GM21576 (cell line): ENCODE data around the gene TXNDC16.
"Not testable (repeated sequence)": the region's sequence is repeated elsewhere in the genome, so short reads cannot be mapped to it uniquely, and the experiment has no call there.

Experiments
- ATAC-seq: cut with Tn5 transposase; IDR thresholded peaks from one replicate; pipeline ENCODE4 v1.9.1; 2021; ENCODE audit warnings: mild to moderate bottlenecking, moderate library complexity; ENCODE audit not compliant: unreplicated experiment

TXNDC16 gene

DNA sequence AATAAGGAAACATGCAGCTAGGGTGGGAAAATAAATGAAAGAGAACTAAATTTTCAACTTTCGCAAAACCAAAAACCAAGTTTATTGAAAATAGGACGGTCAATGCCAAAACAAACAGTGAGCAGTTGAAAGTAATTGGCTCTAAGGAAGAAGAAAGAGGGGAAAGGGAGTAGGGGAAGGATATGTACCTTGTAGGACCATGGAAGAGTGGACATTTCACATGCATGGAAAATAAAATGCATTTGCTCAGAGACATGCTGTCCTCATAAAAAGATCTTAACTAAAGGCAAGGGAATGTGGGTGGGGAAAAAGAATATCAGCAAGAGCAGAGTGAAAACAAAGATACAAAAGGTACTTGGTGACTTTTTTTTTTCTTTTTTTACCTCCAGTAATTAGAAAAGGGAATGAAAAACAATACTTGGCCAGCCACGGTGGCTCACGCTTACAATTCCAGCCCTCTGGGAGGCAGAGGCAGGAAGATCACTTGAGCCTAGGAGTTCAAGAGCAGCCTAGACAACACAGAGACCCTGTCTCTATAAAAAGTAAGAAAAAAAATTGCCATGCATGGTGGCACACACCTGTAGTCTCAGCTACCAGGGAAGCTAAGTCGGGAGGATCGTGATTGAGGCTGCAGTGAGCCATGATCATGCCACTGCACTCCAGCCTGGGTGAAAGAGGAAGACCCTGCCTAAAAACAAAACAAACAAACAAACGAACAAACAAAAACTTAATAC is 6.6 kb downstream of the TXNDC16 start:
- ATAC-seq = no peak

DNA sequence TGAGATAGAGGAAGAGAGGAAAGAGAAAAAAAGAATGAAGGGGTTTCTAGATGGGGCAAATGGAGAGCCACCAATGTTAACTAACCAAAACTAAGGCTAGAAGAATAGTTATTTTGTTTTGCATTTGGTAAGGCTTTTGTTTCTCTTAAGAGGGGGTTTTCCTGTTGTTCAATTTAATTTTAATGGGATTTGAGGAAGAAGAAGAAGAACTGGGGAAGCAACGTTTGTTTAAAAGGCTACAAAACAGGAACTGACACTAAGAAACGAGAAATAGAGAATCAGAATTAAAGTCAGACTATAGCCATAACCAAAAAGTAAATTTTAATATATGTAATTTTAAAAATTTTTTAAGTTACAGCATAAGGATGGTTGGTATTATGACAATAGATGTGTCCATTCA is 13.7 kb downstream of the TXNDC16 start:
- ATAC-seq = no peak

DNA sequence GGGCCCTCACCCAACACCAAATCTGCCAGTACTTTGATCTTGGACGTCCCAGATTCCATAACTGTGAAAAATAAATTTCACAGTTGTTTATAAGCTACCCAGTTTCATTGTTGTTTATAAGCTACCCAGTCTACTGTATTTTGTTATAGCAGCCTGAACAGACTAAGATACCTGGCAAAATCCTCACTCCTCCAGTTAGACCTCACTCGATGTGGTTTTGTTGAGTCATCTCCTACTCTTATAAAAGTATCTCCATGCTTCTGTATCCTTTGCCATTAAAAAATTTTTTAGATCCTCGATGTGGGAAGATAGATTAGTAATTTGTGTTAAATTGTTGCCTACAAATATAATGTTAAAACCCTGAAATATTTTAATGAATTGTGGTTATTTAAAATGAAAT is 16.0 kb downstream of the TXNDC16 start:
- no peak for ATAC-seq

GRCh38 chr14:52531481-52531880 is 20.8 kb downstream of the TXNDC16 start:
- ATAC-seq = no peak

DNA sequence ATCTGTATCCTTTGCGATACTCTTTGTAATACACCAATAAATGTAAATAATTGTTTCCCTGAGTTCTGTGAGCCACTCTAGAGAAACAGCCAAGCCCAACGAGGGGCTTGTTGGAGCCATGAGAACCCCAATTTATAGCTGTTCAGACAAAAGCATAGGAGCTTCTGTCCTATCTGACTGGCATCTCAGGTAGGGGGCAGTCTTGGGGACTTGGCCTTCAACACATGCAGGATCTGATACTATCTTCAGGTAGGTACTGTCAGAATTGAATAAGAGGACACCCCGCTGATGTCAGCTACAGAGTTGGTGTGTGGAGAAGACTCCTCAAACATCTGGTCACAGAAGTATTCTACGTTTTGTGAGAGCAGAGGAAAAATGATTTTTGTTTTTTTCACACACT is 25.3 kb downstream of the TXNDC16 start:
- no peak for ATAC-seq

DNA sequence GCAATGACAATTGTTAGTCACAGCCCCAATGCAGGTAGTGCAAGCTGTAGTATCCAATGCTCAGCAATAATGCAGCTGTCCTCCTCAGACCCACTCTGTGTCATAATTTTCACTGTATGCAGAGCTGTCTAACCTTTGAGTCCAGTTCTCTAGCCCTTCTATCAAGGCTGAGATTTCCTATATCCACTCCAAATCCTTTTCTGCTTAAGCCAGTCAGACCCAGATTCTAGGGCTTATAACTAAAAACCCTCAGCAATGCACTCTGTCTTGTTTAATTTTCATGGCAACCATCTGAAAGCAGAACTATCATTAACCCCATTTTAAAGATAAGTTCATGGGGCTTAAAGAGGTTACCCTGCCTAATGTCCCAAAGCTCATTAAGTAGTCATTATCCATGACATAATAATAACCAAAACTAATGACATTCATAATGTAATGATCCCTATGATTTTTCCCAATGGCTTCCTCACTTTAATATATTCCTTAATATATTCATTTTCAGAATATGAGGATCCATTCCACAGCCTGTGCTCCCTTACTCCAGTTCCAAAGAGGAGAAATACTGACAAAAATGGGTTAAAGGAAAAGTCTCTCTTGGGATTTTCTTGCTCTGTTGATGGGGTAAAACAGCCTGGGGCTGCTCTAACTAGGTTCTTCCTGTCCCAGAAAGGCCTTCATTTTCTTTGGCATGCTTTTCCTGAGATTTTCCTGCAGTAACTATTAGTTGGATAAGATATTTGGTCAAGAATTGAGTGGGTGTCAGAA is 29.5 kb downstream of the TXNDC16 start:
- no peak for ATAC-seq

DNA sequence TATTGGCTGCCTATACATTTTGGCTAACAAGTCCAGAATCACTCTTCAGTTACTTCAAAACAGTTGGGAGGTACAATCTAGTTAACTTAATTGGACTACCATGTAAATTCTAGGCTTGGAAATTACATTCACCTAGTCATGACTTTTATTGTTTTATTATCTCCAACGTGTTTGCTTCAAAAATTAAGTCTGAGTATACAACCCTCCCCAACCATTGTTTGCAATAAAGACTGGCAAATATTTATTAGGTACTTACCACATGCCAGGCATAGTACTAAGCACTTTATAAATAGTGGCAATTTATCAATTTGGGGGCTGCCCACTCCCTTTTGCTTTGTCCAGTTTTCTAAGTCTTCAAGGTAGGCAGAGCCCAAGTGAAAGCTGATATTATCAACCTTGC is 30.3 kb downstream of the TXNDC16 start:
- ATAC-seq = no peak

DNA sequence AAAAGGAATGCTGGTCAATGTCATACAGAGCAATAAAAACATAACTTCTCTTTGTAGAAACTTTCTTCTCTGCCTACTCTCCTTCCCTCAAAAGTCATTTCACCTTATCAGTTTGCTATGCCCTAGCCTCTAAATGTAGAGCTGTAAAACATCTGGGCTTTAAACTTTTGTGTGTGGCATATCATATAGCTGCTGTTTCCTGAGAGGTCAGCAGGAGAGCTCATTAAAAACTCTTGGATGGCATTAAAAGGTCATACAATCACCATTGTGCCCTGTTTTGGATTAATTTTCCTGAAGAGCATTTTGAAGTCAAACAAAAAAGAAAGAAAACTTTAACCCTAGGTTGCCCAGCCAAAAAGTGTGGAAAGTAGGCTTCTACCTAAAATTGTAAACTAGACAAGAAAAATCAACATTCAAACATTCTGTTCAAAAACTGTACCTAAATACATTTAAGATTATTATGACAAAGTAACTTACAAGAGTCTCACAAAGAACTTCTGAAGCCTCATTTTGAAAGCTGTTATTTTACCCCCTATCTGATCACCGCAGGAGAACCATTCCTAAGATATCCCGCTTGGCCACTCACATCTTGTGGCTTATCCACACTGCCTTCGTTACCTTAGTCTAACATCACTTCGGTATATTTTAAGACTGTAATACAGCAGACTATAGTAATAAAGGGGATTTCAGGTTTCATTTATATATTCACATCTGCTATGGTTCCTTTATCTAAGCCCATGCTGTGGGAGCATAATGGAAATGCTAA is 38.1 kb downstream of the TXNDC16 start:
- ATAC-seq = no peak

DNA sequence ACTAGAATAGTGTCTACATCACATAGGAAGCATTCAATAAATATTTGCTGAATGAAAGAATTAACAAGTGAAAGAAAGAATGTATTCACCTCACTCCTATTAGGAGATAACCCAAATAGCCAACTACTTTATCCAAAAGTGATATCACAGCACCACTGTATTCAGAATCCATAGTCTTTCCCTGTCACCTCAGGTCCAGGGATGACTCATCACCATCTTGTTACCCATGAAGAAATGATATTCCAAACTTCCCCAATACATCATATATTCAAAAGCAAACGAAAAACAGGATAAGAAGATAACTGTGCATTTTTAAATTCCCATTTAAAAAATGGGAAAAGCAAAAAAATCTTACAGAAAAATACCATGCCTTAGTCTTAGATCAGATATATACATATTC is 39.1 kb downstream of the TXNDC16 start:
- no peak for ATAC-seq

DNA sequence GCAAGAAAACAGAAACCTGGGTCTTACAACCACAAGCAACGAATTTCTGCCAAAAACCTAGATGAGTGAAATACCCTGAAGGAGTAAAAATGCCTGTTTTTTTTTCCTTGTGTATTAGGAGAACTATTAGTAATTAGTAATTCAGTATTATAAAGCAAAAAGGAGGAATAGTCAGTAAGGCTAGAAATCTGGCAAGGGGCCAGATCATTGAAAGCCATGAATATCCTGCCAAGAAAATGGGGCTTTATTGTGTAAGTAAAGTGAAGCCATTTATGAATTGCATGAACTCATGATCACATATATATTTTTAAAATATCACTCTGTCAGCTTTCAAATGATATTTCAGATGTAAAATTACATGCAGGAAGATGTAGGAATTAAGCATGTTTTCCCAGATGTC is 57.9 kb downstream of the TXNDC16 start:
- no peak for ATAC-seq

DNA sequence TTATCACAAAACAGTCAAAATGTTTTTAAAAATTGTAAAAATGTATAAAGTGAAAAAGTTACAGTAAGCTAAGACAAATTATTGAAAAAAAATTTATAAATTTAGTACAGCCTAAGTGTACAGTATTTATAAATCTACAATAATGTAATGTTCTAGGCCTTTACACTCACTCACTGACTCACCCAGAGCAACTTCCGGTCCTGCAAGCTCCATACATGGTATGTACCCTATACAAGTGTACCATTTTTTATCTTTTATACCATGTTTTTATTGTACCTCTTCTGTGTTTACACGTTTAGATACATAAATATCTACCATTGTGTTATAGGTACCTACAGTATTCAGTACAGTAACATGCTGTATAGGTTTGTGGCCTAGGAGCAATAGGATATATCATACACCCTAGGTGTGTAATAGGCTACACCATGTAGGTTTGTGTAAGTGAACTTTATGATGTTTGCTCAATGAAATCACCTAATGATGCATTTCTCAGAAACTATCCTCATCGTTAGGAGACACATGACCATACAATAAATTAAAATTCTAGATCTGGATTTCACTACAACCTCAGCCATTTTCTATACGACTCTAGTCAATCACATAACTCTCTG is 66.8 kb downstream of the TXNDC16 start:
- no peak for ATAC-seq

DNA sequence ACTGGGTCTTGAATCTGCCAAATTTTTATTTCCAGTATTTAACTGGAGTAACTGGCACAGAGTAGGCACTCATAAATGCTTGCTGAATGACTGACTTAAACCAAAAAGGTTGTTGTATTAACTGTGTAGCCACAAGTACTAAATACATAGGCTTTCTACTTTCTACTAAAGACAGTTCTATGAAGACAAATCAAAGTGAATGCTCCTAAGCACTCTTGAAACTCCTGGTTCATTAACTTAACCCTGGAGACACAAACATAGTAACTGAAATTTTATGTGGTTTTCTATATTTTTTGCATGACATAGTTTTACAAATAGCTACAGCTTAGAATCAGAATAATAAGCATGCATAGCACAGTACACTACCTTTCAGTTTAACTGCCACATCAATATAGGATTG is 70.4 kb downstream of the TXNDC16 start:
- no peak for ATAC-seq

DNA sequence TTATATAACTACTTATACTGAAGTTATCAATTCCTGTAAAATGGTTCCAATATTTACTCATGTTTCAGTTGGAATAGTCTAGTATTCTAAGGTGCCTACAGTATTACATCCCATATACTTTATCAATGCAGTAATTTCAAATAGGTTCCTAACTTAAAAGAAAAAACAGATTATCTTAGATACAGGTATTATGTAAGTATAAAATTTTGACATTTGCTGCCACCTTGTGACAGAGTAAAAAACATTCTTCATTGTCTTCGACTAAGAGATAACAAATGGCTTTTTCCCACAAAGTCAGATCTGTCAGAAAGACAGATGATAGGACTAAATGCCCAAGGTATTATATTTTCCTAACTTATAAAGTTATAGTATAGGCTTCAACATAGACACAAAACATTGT is 78.7 kb downstream of the TXNDC16 start:
- ATAC-seq = no peak

DNA sequence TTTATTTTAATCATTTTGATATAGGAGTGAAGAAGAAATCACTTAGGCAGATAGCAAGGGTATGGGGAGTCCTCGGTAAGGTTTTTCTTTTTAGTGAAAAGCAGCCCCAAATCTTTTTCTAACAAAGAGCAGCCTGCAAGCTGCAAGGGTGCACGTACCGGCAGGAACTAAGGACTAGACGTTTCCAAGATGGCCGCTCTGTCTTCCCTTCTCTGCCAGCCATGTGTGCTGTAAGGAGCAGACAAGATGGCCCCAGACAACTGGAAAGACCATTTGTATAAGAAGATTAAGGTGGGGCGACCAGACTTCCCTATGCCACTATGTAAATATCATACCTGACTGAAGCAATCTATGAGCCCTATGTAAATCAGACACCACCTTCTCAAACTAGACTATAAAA is 79.6 kb downstream of the TXNDC16 start:
- ATAC-seq = no peak

DNA sequence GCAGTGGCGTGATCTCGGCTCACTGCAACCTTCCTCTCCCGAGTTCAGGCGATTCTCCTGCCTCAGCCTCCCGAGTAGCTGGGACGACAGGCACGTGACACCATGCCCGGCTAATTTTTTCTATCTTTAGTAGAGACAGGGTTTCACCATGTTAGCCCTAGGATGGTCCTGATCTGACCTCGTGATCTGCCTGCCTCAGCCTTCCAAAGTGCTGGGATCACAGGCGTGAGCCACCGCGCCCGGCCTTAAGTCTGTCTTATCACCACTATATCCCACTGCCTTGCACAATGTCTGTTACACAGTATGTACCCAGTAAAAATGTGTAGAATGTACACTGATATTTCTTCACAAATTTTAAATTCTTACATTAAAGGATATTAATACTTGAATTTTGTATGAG is 80.1 kb downstream of the TXNDC16 start:
- ATAC-seq = not testable (repeated sequence)

GRCh38 chr14:52467515-52468266 is 84.6 kb downstream of the TXNDC16 start:
- ATAC-seq = no peak

GRCh38 chr14:52464175-52464574 is 88.1 kb downstream of the TXNDC16 start:
- ATAC-seq = no peak

GRCh38 chr14:52463375-52463774 is 88.9 kb downstream of the TXNDC16 start:
- no peak for ATAC-seq

GRCh38 chr14:52461721-52462120 is 90.6 kb downstream of the TXNDC16 start:
- no peak for ATAC-seq

DNA sequence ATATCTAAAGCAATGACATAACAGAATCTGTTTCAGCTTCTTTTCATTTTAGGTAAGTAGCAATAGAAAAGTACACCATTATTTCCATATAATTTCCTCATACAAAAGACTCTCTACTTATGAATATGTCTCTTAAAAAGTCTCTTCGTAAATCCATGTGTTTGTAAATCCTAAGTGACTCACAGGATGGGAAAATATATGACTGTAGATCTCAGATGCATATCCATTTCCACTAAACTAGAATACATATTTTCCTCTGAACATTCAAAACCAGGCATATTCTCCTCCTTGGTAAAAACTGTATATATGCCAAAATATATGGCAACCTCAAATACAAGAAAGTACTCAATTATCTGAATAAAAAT is 93.6 kb downstream of the TXNDC16 start:
- ATAC-seq = no peak

DNA sequence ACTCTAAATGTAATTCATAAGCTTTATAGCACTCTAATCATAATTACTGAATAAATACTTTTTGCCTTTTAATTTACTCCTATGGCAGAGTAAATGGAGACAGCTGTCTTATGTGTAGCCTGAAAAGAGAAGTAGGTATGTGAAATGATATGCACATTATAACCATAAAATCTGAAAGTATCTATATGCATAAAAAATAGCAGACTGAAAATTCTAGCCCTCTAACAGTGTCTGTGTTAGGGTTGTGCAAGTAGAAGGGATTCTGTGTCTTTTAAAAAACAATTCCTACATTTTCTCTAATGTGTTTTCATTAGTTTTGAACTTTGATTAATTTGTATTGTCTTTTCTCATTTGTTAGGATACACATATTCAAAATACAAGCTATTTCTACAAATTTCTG is 94.9 kb downstream of the TXNDC16 start:
- no peak for ATAC-seq
